Endothelial cell of umbilical vein (primary cell): ENCODE data around the gene MYLK. TPM values are rescaled to one million over a fixed set of nuclear protein-coding genes. Genes with fewer than 3 reads are reported as not detected.

ENCODE experiments used
- BruUV-seq: library from RNA; stranded (reverse); fragments of 400-500 nt; replicated peaks from 2 replicates; lab custom pipeline; 2021; lab: Mats Ljungman, UMichigan
- CTCF ChIA-PET: fragments of 300-600, 350-600 bp; sonication (Branson Sonifier 250); formaldehyde crosslinking; loops from one replicate; lab custom pipeline; 2021; ENCODE audit warnings: antibody characterized with exemption, inconsistent platforms; lab: Charles Lee
- POLR2A ChIA-PET: fragments of 300-600, 350-600 bp; sonication (Branson Sonifier 250); formaldehyde crosslinking; loops from one replicate; lab custom pipeline; 2021; ENCODE audit warnings: antibody characterized with exemption, inconsistent platforms; lab: Charles Lee
- DNase-seq: peaks from one replicate; pipeline ENCODE4 v3.0.0-alpha.2; 2011; ENCODE audit warnings: low read depth, low spot score
- FAIRE-seq: peaks from 2 replicates; lab custom pipeline; 2011; peaks lifted over from hg19 to GRCh38; lab: Jason Lieb, UNC
- H2AFZ ChIP-seq: 2 replicates; pipeline ENCODE4 v1.6.0; 2012; ENCODE audit warnings: low read depth, low read length, control low read depth, inconsistent platforms
- H3K27ac ChIP-seq: 2 replicates; pipeline ENCODE4 v1.5.1; 2011; ENCODE audit warnings: low read depth, mild to moderate bottlenecking, control low read depth, low read length, moderate library complexity; ENCODE audit not compliant: insufficient read depth
- H3K27me3 ChIP-seq, 2 experiments: 2 replicates each; pipeline versions ENCODE4 v1.6.0 to v1.6.1; 2011; ENCODE audit warnings: low read length in 2 of 2, mixed read lengths in 1 of 2; ENCODE audit not compliant: control insufficient read depth in 2 of 2, insufficient read depth in 2 of 2
- H3K36me3 ChIP-seq, 2 experiments: 2 replicates in 1 of 2; 3 replicates in 1 of 2; pipeline ENCODE4 v1.5.1; 2011; ENCODE audit warnings: low read length in 2 of 2, mild to moderate bottlenecking in 1 of 2, moderate library complexity in 1 of 2; ENCODE audit not compliant: control insufficient read depth in 2 of 2, insufficient read depth in 2 of 2; ENCODE audit errors: extremely low read depth in 1 of 2
- H3K4me1 ChIP-seq: 3 replicates; pipeline ENCODE4 v1.5.1; 2011; ENCODE audit warnings: mild to moderate bottlenecking, low read length; ENCODE audit not compliant: control insufficient read depth, insufficient read depth; ENCODE audit errors: extremely low read depth
- H3K4me2 ChIP-seq: 2 replicates; pipeline ENCODE4 v1.6.1; 2011; ENCODE audit warnings: low read length, control low read depth, mixed read lengths; ENCODE audit not compliant: insufficient read depth
- H3K4me3 ChIP-seq, 3 experiments: fragments of 200-600 bp in 1 of 3; sonication (generic), shearing (Covaris generic) in 1 of 3; replicated peaks in 1 of 3; 2 replicates each; pipeline ENCODE4 v1.5.1; 2011 to 2016; ENCODE audit warnings: control low read depth in 3 of 3, low read length in 3 of 3, mild to moderate bottlenecking in 2 of 3, inconsistent platforms in 1 of 3, low read depth in 1 of 3, moderate library complexity in 1 of 3; ENCODE audit not compliant: insufficient read depth in 1 of 3
- H3K79me2 ChIP-seq: 2 replicates; pipeline ENCODE4 v1.6.0; 2012; ENCODE audit warnings: low read length, inconsistent platforms; ENCODE audit not compliant: control insufficient read depth, insufficient read depth
- H3K9ac ChIP-seq: replicated peaks from 2 replicates; pipeline ENCODE3; 2011; ENCODE audit warnings: low read length, control low read depth; ENCODE audit not compliant: insufficient read depth; ENCODE audit errors: extremely low read depth
- H3K9me1 ChIP-seq: replicated peaks from 3 replicates; pipeline ENCODE4 v1.6.0; 2011; ENCODE audit warnings: mild to moderate bottlenecking, low read length; ENCODE audit not compliant: control insufficient read depth, insufficient read depth; ENCODE audit errors: extremely low read depth
- H3K9me3 ChIP-seq: replicated peaks from 2 replicates; pipeline ENCODE4 v1.5.1; 2012; ENCODE audit warnings: low read length, inconsistent platforms; ENCODE audit not compliant: control insufficient read depth, insufficient read depth
- H4K20me1 ChIP-seq: replicated peaks from 2 replicates; pipeline ENCODE3; 2011; ENCODE audit warnings: mild to moderate bottlenecking, low read length; ENCODE audit not compliant: control insufficient read depth, insufficient read depth; ENCODE audit errors: extremely low read depth
- CTCF ChIP-seq, 2 donors: IDR thresholded peaks; 1 replicate in 1 of 2; 2 replicates in 1 of 2; pipeline ENCODE4 v1.5.1; 2011; ENCODE audit warnings: low read length in 2 of 2, mild to moderate bottlenecking in 2 of 2, moderate library complexity in 2 of 2, control low read depth in 1 of 2, inconsistent platforms in 1 of 2, low read depth in 1 of 2; ENCODE audit not compliant: insufficient read depth in 1 of 2; ENCODE audit errors: extremely low read depth in 1 of 2
- EZH2 ChIP-seq: IDR thresholded peaks from 2 replicates; pipeline ENCODE4 v1.6.1; 2012; ENCODE audit warnings: borderline replicate concordance, low read depth, mild to moderate bottlenecking, moderate library complexity, low read length, inconsistent platforms; ENCODE audit not compliant: severe bottlenecking
- FOS ChIP-seq: IDR thresholded peaks from 2 replicates; pipeline ENCODE4 v1.6.1; 2011; ENCODE audit warnings: mild to moderate bottlenecking, low read length, moderate library complexity, borderline replicate concordance; ENCODE audit not compliant: insufficient read depth
- GATA2 ChIP-seq: IDR thresholded peaks from 2 replicates; pipeline ENCODE4 v1.7.0; 2011; ENCODE audit warnings: low read depth, mild to moderate bottlenecking, moderate library complexity, mixed read lengths, low read length; ENCODE audit not compliant: insufficient read length, insufficient read depth
- JUN ChIP-seq: IDR thresholded peaks from 2 replicates; pipeline ENCODE4 v1.6.1; 2011; ENCODE audit warnings: borderline replicate concordance, low read depth; ENCODE audit not compliant: insufficient read length, insufficient read depth
- MAX ChIP-seq: IDR thresholded peaks from 2 replicates; pipeline ENCODE4 v1.6.1; 2011; ENCODE audit not compliant: insufficient read depth, insufficient read length
- MYC ChIP-seq: IDR thresholded peaks from one replicate; pipeline ENCODE4 v1.6.1; 2011; ENCODE audit warnings: mild to moderate bottlenecking, low read depth, low read length
- POLR2A ChIP-seq: IDR thresholded peaks from 2 replicates; pipeline ENCODE4 v1.6.1; 2012; ENCODE audit warnings: low read depth, mild to moderate bottlenecking, control low read depth, low read length
- POLR2AphosphoS5 ChIP-seq: IDR thresholded peaks from 2 replicates; pipeline ENCODE4 v1.6.1; 2012; ENCODE audit warnings: low read depth, mild to moderate bottlenecking, control low read depth, low read length, moderate library complexity; ENCODE audit not compliant: insufficient read depth
- dilution Hi-C: fragments of 300-500 bp; cut with MboI; formaldehyde crosslinking; loops from one replicate; pipeline ENCODE4 v1.15.0; 2019; ENCODE audit warnings: low sequenced_read_pairs; ENCODE audit not compliant: extremely low pct_ligation_motif_present
- intact Hi-C: fragments of 100-400 bp; cut with micrococcal nuclease; formaldehyde crosslinking; loops from one replicate; pipeline ENCODE4 v1.10.0; 2022
- polyA plus RNA-seq, 4 experiments: library from polyadenylated mRNA; depleted of rRNA in 3 of 4; stranded (reverse) in 3 of 4; unstranded in 1 of 4; fragments of >200 nt; gene quantifications; 2 replicates each; pipeline versions ENCODE4 v1.2.1 to v1.2.3, GENCODE V29; 2011 to 2012; ENCODE audit warnings: missing spikeins in 1 of 4
- total RNA-seq: library from RNA; stranded (reverse); gene quantifications from 2 replicates; pipeline ENCODE4 v1.2.3, GENCODE V29; 2021

Gene MYLK
- total and polyA plus RNA-seq, 2 donors (not counting 3 experiments of a cell fraction or from before 2014, with no cell fraction given), result 10.0 to 22.2 TPM

GRCh38 chr3:123791417-123791816, 92.7 kb downstream of the MYLK start:
- Histone ChIP-seq H3K4me3 (no peak overlapping the region), H3K4me1 (peaks cover 10% of the 10 kb centered on the region), H4K20me1 (no peaks in the 10 kb centered on the region), H3K27ac (no peak overlapping the region), H3K27me3 (peaks cover 3 to 9% of the 10 kb centered on the region in 2 experiments), H3K9me1 (no peaks in the 10 kb centered on the region), H3K79me2 (no peaks in the 10 kb centered on the region), H3K9ac (no peak overlapping the region), H3K4me2 (no peak overlapping the region), H3K9me3 (no peaks in the 10 kb centered on the region), H3K36me3 (no peaks in the 10 kb centered on the region), H2AFZ (no peak overlapping the region)
- BruUV-seq, result no TSS peak
- CTCF ChIA-PET, result interaction anchor here (0.9 to 2.3 kb wide), 6 partner anchors 8 to 242 kb away, joined by 3 to 7 read pairs (median 4); partner anchors contain the start of gene KALRN
- TF ChIP-seq MYC (no peak), POLR2A (no peak), MAX (no peak), JUN (peak; percentile 46)
- peak; percentile 74 for DNase-seq
- dilution Hi-C loops (no loop called here), intact Hi-C loops (no loop called here)
- POLR2A ChIA-PET, result no interaction called here
- peak; percentile 56 for FAIRE-seq

- Histone ChIP-seq H3K9me1 (no peaks in the 10 kb centered on the region), H2AFZ (no peak overlapping the region), H3K27me3 (peaks cover 3 to 9% of the 10 kb centered on the region in 2 experiments), H3K4me1 (peaks cover 10% of the 10 kb centered on the region), H3K79me2 (no peaks in the 10 kb centered on the region), H3K36me3 (no peaks in the 10 kb centered on the region), H3K4me2 (no peak overlapping the region), H3K27ac (no peak overlapping the region), H3K9me3 (no peaks in the 10 kb centered on the region), H3K9ac (no peak overlapping the region), H3K4me3 (no peak overlapping the region), H4K20me1 (no peaks in the 10 kb centered on the region)
- TF ChIP-seq MAX (no peak), EZH2 (no peak), CTCF (IDR thresholded peaks at IDR 0.05; ENCODE audit: extremely low read depth in 1 of 2, insufficient read depth in 1 of 2, low read depth in 1 of 2, low read length in 2 of 2) (no peak), GATA2 (no peak), POLR2AphosphoS5 (no peak), JUN (no peak), MYC (no peak), FOS (no peak), POLR2A (no peak)
- no peak for DNase-seq
- BruUV-seq, result no TSS peak
- no peak for FAIRE-seq
- dilution Hi-C loops, result no loop called here
- ChIA-PET CTCF (interaction anchor here (0.9 to 2.3 kb wide), 6 partner anchors 9 to 242 kb away, joined by 3 to 7 read pairs (median 4); partner anchors contain the start of gene KALRN), POLR2A (no interaction called here)
- intact Hi-C loops, result no loop called here
Measured at GRCh38 chr3:123791073-123791370, 93.1 kb downstream of the MYLK start.
